ENCODE measurements around the gene ANKRD45.

GRCh38 chr1:173580071-173580470, 89.6 kb downstream of the ANKRD45 start:
- no peak for TF ChIP-seq TEAD4 (IDR thresholded peaks at IDR 0.05)
- TF ChIP-seq RAD21 (IDR thresholded peaks at IDR 0.05; ENCODE audit: low read depth), result no peak
- no peak for TF ChIP-seq USF1 (IDR thresholded peaks at IDR 0.05)
- TF ChIP-seq TCF12 (IDR thresholded peaks at IDR 0.05; ENCODE audit: low read depth), result no peak
- TF ChIP-seq EP300 (IDR thresholded peaks at IDR 0.05; ENCODE audit: borderline replicate concordance), result no peak
